Upper lobe of right lung (tissue), 1 donor: ENCODE data around the gene SLC6A1. TPM values are rescaled to one million over a fixed set of nuclear protein-coding genes. Genes with fewer than 3 reads are reported as not detected.

Source experiments
- ATAC-seq: fragments of 200-7000 bp; cut with Tn5 transposase; one replicate; pipeline ENCODE4 v1.9.1; 2020; ENCODE audit warnings: mild to moderate bottlenecking, moderate library complexity
- DNase-seq: peaks from one replicate; pipeline ENCODE4 v3.0.0-alpha.2; 2020
- H3K27ac ChIP-seq: fragments of 200-600 bp; one replicate; pipeline ENCODE4 v1.8.0; 2022
- H3K27me3 ChIP-seq: fragments of 200-600 bp; one replicate; pipeline ENCODE4 v1.8.0; 2022; ENCODE audit warnings: mild to moderate bottlenecking
- H3K36me3 ChIP-seq: fragments of 200-600 bp; one replicate; pipeline ENCODE4 v1.8.0; 2022
- H3K4me1 ChIP-seq: fragments of 200-600 bp; one replicate; pipeline ENCODE4 v1.8.0; 2022
- H3K4me3 ChIP-seq: fragments of 200-600 bp; one replicate; pipeline ENCODE4 v1.8.0; 2022; ENCODE audit warnings: mild to moderate bottlenecking
- H3K9me3 ChIP-seq: fragments of 200-600 bp; one replicate; pipeline ENCODE4 v1.8.0; 2022
- intact Hi-C: fragments of 100-400 bp; cut with DNase I; formaldehyde crosslinking; loops from one replicate; pipeline ENCODE4 v1.11.0; 2022
- total RNA-seq: library from RNA; stranded (reverse); fragmentation: NEBNext Ultra II Directional; extraction: Animal tissue kit (Norgen Biotek cat#: 25700); gene quantifications from one replicate; pipeline ENCODE4 v1.2.1, GENCODE V29; 2021
- TF ChIP-seq, protein P1 (sequence below): fragments of 200-600 bp; IDR thresholded peaks from one replicate; pipeline ENCODE4 v1.8.0; 2022; ENCODE audit warnings: antibody characterized with exemption
- donor health status: DM: no; HTN: yes; CAD: no; lungs with severe emphysema.

Gene SLC6A1
- total RNA-seq, 1 donor from 2014 or later: 0.84 TPM

DNA sequence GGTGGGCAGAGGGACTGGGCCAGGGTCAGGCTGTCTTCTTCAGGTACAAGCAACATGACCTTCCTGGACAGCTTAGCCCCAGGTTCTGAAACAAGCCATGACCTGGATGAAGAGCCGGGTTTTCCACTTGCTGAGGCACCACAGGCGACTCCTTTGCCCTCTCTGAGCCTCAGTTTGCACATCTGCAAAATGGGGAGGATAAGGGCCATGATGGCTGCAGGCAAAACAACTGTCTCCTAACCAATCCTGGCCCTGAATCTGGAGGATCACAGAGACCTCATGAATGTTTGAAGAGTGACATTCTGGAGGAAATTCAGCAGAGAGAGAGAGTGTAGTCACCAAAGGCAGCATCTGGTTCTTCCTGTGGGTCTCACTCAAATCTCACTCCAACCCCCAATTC is 8.0 kb downstream of the SLC6A1 start:
- no peak for ATAC-seq
- Histone ChIP-seq H3K9me3 (no peaks in the 10 kb centered on the region), H3K4me1 (no peaks in the 10 kb centered on the region), H3K4me3 (no peak overlapping the region), H3K27me3 (peaks cover 6% of the 10 kb centered on the region), H3K27ac (no peak overlapping the region), H3K36me3 (no peaks in the 10 kb centered on the region)
- TF ChIP-seq, protein P1, sequence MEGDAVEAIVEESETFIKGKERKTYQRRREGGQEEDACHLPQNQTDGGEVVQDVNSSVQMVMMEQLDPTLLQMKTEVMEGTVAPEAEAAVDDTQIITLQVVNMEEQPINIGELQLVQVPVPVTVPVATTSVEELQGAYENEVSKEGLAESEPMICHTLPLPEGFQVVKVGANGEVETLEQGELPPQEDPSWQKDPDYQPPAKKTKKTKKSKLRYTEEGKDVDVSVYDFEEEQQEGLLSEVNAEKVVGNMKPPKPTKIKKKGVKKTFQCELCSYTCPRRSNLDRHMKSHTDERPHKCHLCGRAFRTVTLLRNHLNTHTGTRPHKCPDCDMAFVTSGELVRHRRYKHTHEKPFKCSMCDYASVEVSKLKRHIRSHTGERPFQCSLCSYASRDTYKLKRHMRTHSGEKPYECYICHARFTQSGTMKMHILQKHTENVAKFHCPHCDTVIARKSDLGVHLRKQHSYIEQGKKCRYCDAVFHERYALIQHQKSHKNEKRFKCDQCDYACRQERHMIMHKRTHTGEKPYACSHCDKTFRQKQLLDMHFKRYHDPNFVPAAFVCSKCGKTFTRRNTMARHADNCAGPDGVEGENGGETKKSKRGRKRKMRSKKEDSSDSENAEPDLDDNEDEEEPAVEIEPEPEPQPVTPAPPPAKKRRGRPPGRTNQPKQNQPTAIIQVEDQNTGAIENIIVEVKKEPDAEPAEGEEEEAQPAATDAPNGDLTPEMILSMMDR: no peak
- DNase-seq: no peak
- intact Hi-C loops: no loop called here

DNA sequence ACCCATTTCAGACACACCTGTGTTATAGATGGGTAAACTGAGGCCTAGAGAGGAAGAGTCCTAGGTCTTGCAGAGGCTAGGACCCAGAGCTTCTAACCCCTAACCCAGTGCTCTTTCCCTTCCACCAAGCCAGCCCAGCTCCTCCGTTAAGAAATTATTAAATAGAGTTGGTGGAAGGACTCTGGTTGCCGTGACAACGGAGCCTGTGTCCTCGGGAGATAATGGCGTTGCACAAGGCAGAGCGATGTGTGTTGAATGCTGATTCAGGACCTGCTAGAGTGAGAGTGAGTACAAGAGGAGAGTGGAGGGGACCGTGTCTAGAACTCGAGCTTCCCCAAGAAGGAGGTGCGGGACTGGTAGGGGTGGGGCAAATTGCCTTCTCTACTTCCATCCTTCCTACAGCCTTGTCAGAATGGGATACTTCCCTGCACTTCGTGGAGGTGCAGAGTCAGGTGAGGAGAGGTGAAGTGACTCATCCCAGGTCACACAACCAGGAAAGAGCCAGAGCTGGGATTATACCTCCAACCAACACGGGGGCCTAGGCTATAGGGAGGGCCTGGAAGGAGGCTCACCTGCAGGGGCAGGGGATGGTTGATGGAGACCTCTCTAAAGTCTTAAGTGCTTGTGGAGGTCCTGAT is 8.6 kb downstream of the SLC6A1 start:
- no peaks in the 10 kb centered on the region for H3K9me3 ChIP-seq
- H3K36me3 ChIP-seq: no peaks in the 10 kb centered on the region
- intact Hi-C loops: no loop called here
- no peak overlapping the region for H3K4me3 ChIP-seq
- no peaks in the 10 kb centered on the region for H3K4me1 ChIP-seq
- TF ChIP-seq, protein P1: no peak
- DNase-seq (no peak), ATAC-seq (no peak)
- H3K27me3 ChIP-seq: no peaks in the 10 kb centered on the region
- H3K27ac ChIP-seq: no peak overlapping the region

DNA sequence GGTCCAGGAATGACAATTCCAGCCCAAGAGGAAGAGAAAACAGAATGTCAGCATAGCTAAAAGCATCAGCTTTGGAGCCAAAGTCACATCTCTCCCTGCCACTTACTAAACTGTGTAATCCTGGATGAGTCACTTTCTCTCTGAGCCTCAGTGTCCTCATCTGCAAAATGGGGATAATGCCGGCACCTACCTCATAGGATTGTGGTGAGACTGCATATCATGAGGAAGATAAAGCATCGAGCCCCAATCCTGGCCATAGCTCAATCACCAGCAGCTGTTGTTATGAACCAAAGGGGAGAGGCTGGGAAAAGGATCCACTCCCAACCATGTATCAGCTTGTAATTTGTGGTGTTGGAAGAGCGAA is 9.1 kb downstream of the SLC6A1 start:
- ATAC-seq (no peak), DNase-seq (no peak)
- Histone ChIP-seq H3K9me3 (no peaks in the 10 kb centered on the region), H3K36me3 (no peaks in the 10 kb centered on the region), H3K27ac (no peak overlapping the region), H3K27me3 (no peaks in the 10 kb centered on the region), H3K4me3 (no peak overlapping the region), H3K4me1 (no peaks in the 10 kb centered on the region)
- intact Hi-C loops: no loop called here
- TF ChIP-seq, protein P1: no peak

DNA sequence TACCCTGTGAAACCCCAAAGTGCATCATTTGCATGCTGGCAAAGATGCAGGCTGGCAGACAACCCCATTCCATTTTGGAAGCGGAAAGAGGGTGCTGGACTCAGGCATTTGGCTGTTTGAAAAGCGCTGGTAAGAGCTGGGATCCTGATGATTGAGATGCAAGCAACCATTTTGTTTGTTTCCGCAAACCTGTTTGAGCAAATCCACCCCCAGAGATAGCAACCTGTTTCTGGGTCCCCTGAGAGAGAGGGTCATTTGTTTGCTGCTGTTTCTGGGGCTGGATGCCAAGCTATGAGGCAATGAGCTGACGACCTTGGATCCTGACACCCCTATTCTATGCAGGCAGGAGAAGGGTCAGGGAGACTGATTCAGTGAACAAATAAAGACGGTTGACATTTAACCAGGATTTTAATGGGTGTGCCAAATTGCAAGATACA is 9.8 kb downstream of the SLC6A1 start:
- H3K4me1 ChIP-seq: no peaks in the 10 kb centered on the region
- H3K9me3 ChIP-seq: no peaks in the 10 kb centered on the region
- TF ChIP-seq, protein P1: no peak
- DNase-seq: no peak
- intact Hi-C loops: no loop called here
- ATAC-seq: no peak
- H3K4me3 ChIP-seq: no peak overlapping the region
- no peaks in the 10 kb centered on the region for H3K36me3 ChIP-seq
- H3K27ac ChIP-seq: no peak overlapping the region
- no peaks in the 10 kb centered on the region for H3K27me3 ChIP-seq

DNA sequence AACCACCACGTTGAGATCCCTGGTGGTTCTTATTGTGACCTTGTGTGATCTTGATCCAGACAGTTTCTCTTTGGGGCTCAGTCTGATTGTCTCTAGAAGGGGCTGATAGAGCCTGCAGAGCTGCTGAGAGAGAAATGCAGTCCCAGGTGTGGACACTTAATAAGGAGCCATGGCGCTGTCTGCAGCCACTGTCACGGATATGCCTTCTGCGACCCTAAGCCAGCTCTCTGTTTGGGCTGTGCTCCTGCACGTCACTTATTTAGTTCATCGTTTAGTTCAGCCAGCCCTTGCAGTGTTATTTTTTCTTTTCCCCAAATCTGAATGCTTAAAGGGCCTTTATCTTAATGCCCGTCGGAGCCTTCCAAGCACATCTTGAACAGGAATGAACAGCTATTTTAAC is 12.0 kb downstream of the SLC6A1 start:
- Histone ChIP-seq H3K4me1 (no peaks in the 10 kb centered on the region), H3K27ac (no peak overlapping the region), H3K36me3 (no peaks in the 10 kb centered on the region), H3K27me3 (no peaks in the 10 kb centered on the region), H3K9me3 (no peaks in the 10 kb centered on the region), H3K4me3 (no peak overlapping the region)
- intact Hi-C loops: no loop called here
- TF ChIP-seq, protein P1: no peak
- no peak for ATAC-seq
- DNase-seq: no peak

DNA sequence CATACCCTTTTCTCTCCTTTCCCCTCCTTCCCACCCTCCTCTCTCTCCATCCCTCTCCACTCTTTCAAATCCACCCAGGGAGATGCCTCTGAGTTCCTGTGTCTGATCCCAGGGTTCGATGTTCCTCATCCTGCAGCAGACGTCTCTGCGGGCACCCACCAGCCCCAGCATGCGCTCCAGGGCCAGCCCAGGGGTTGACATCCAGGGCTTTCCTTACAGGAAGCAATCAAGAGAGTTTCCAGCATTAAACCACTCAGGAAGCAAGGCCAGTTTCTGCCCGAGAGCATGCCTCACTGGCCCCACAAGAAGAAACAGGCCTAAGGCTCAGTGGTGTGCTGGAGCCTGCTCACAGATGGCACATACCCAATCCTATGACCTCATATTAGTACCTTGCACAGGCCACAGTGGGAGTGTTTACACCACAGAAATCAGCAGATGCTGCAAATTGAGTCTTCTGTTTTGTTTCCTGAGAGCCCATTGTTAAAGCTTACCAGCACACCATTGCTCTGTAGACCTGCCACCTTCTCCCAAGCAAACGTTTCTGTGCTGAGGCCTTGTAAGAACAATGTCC is 13.2 kb downstream of the SLC6A1 start:
- ATAC-seq: no peak
- TF ChIP-seq, protein P1: no peak
- no peak for DNase-seq
- H3K4me3 ChIP-seq: no peak overlapping the region
- H3K9me3 ChIP-seq: no peaks in the 10 kb centered on the region
- no peak overlapping the region for H3K27ac ChIP-seq
- intact Hi-C loops: no loop called here
- no peaks in the 10 kb centered on the region for H3K4me1 ChIP-seq
- H3K27me3 ChIP-seq: no peaks in the 10 kb centered on the region
- no peaks in the 10 kb centered on the region for H3K36me3 ChIP-seq
